PC-9 (cell line): Measurements from ENCODE around the gene FBXO30.

Experiments
- CTCF ChIP-seq: fragments of 200-600 bp; sonication (generic); conservative IDR thresholded peaks from 2 replicates; pipeline ENCODE4 v1.6.1; 2017; ENCODE audit warnings: mixed run types, antibody characterized with exemption, mild to moderate bottlenecking, moderate library complexity
- EZH2 ChIP-seq: fragments of 200-600 bp; sonication (generic); IDR thresholded peaks from 2 replicates; pipeline ENCODE4 v1.8.0; 2017; ENCODE audit warnings: antibody characterized with exemption, low read depth

GRCh38 chr6:145829950-145830349 lies 15.4 kb upstream of the FBXO30 start:
- no peak for TF ChIP-seq CTCF
- no peak for TF ChIP-seq EZH2
